ENCODE results near the gene RHBDD3. TPM values are rescaled to one million over a fixed set of nuclear protein-coding genes. Genes with fewer than 3 reads are reported as not detected.
A peak's percentile ranks its signal among the peaks of the same experiment; 100 is the strongest.

RHBDD3 gene
- total RNA-seq, 2 donors from 2014 or later: 23.9 to 36.7 TPM

DNA sequence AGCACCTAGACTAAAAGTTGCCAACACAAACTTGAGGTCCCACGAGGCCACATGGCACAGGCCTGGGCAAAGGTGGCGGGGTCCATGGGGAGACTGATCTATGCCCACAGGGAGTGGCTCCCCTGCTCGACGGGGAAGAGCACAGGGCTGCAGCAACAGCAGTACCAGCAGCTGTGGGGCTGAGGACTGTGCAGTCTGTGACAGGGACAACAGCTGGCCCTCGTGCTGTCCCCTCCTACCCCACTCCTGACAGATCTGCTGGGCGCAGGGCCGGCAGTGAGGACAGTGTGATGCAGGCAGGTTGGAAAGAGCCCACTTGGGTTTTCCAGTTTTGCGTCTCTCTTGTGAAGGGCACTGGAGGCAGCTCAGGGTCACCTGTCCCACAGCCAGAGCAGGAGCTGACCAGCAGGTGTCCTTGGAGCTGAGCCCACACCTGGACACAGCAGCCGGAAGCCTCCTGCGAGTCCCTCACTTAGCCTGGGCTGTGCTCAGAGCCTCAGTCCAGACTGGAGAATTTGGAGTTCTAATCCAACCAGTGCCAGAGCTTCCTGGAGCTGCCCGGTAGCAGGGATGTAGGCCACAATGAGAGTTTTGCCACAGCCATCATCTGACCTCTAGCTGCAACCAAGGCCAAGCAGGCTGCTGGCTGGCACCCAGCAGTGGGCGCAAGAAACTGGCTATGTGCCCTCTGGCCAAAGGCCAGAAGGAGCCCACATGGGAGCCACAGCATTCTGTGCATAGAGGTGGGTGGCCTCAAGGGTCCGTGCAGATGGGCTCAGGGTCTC lies 35.1 kb upstream of the RHBDD3 start:
- TF ChIP-seq, protein P1, sequence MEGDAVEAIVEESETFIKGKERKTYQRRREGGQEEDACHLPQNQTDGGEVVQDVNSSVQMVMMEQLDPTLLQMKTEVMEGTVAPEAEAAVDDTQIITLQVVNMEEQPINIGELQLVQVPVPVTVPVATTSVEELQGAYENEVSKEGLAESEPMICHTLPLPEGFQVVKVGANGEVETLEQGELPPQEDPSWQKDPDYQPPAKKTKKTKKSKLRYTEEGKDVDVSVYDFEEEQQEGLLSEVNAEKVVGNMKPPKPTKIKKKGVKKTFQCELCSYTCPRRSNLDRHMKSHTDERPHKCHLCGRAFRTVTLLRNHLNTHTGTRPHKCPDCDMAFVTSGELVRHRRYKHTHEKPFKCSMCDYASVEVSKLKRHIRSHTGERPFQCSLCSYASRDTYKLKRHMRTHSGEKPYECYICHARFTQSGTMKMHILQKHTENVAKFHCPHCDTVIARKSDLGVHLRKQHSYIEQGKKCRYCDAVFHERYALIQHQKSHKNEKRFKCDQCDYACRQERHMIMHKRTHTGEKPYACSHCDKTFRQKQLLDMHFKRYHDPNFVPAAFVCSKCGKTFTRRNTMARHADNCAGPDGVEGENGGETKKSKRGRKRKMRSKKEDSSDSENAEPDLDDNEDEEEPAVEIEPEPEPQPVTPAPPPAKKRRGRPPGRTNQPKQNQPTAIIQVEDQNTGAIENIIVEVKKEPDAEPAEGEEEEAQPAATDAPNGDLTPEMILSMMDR (IDR thresholded peaks at IDR 0.05): no peak
- H3K27me3 ChIP-seq (replicated peaks; ENCODE audit: insufficient read depth): no peaks in the 10 kb centered on the region
- H3K9me3 ChIP-seq: no peaks in the 10 kb centered on the region
- no peak overlapping the region for H3K4me3 ChIP-seq
- peaks cover 25% of the 10 kb centered on the region for H3K36me3 ChIP-seq
- DNase-seq (ENCODE audit: low spot score) (no peak), ATAC-seq (ENCODE audit: insufficient number of reproducible peaks, low FRiP score, low read depth) (no peak)
- H3K4me1 ChIP-seq (ENCODE audit: control insufficient read depth in 1 of 2, low read depth in 2 of 2): peaks cover 6 to 24% of the 10 kb centered on the region in 2 donors
- H3K27ac ChIP-seq: peak overlapping the region in 1 of 2 donors; percentile 34

DNA sequence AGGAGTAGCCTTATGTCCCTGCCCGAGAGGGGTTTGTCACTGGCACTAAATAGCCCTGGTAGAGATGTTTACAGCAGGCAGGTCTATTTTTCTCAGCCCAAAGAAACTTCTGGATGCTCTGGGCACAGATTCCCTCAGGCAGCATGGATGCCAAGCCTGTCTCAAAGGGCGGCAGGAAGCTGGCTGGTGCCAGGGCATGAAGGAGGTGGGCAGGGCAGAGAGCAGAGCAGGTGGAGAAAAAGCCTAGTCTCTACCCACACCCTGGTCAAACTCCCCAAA lies 34.6 kb upstream of the RHBDD3 start:
- DNase-seq (ENCODE audit: low spot score): no peak
- peaks cover 31% of the 10 kb centered on the region for H3K36me3 ChIP-seq
- no peaks in the 10 kb centered on the region for H3K27me3 ChIP-seq (replicated peaks; ENCODE audit: insufficient read depth)
- H3K4me1 ChIP-seq (ENCODE audit: control insufficient read depth in 1 of 2, low read depth in 2 of 2): peaks cover under 1 to 18% of the 10 kb centered on the region in 2 donors
- ATAC-seq (ENCODE audit: insufficient number of reproducible peaks, low FRiP score, low read depth): no peak
- TF ChIP-seq, protein P1 (IDR thresholded peaks at IDR 0.05): no peak
- H3K4me3 ChIP-seq: no peak overlapping the region
- no peaks in the 10 kb centered on the region for H3K9me3 ChIP-seq
- H3K27ac ChIP-seq: peak overlapping the region in 1 of 2 donors; percentile 19

DNA sequence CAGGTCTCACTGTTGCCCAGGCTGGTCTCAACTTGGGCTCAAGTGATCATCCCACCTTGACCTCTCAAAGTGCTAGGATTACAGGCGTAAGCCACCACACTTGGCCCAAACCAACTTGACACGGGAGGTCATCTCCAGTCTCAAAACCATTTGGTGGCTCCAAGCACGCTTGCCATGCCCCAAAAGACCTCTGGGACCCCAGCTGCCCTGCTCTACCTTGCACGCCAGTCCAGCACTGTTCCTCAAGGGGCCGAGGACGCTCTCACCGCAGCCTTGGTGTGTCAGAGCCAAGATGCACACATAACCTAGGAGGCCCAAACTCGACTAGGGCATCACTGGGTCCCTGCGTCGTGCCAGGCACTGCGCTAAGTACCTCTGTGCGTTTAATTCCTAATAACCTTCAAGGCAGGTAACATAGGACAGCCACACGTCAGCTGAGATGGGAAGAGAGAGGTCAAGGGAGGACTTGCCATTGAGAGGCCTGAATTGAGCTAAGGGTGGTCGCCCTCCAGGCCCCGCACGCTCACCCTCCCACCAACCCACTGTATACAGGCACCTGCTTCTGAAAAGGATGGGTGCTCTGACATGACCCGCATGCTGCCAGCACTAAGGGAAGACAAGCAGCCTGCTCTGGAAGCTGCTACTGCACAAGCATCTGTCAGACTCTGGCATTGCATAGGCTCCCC lies 34.1 kb upstream of the RHBDD3 start:
- no peak overlapping the region for H3K4me3 ChIP-seq
- peaks cover 36% of the 10 kb centered on the region for H3K36me3 ChIP-seq
- no peak for DNase-seq (ENCODE audit: low spot score)
- H3K27me3 ChIP-seq (replicated peaks; ENCODE audit: insufficient read depth): no peaks in the 10 kb centered on the region
- TF ChIP-seq, protein P1 (IDR thresholded peaks at IDR 0.05): no peak
- no peaks in the 10 kb centered on the region for H3K9me3 ChIP-seq
- no peak for ATAC-seq (ENCODE audit: insufficient number of reproducible peaks, low FRiP score, low read depth)
- peaks cover 0 to 18% of the 10 kb centered on the region in 2 donors for H3K4me1 ChIP-seq (ENCODE audit: control insufficient read depth in 1 of 2, low read depth in 2 of 2)
- H3K27ac ChIP-seq: peak overlapping the region in 1 of 2 donors; percentile 19

DNA sequence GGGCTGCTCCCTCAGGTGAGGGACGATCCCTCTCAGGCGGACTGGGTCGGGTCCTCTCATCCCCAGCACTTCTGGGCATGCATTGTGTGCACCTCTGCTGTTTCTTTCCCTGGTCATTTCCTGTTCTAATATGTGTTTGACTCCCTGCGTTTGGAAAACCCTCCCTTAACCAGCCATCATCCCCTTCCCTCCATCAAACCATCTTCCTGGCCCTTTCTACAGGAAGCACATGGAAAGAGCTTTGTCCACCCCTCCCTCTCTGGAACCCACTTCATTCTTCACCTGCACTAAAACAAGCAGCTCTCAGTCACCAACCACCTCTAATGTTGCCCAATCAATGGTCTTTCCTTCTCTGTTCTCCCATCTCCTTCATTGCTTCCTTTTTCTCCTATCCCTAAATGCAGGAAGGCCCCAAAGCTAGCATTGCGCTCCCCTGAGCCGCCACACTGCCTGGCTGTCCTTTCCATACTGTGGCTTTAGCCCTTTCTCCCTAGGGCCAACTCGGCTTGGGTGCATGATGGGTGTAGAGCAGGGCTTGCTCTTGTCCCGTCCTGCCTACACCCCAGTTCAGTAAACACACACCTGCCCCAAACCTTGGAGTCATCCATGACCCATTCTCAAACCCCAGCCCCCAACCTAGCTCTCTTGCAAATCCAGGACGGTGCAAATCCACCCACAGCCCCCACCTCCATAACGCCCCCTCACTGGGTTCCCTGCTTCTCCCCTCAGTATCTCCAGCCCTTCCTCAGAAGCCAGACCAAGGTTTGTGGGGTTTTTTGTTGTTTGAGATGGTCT lies 33.2 kb upstream of the RHBDD3 start:
- Histone ChIP-seq H3K36me3 (peaks cover 44% of the 10 kb centered on the region), H3K27ac (no peak overlapping the region), H3K4me3 (no peak overlapping the region), H3K27me3 (replicated peaks; ENCODE audit: insufficient read depth) (no peaks in the 10 kb centered on the region), H3K9me3 (no peaks in the 10 kb centered on the region), H3K4me1 (ENCODE audit: control insufficient read depth in 1 of 2, low read depth in 2 of 2) (peaks cover 0 to 18% of the 10 kb centered on the region in 2 donors)
- TF ChIP-seq, protein P1 (IDR thresholded peaks at IDR 0.05): no peak
- ATAC-seq (ENCODE audit: insufficient number of reproducible peaks, low FRiP score, low read depth) (no peak), DNase-seq (ENCODE audit: low spot score) (no peak)

DNA sequence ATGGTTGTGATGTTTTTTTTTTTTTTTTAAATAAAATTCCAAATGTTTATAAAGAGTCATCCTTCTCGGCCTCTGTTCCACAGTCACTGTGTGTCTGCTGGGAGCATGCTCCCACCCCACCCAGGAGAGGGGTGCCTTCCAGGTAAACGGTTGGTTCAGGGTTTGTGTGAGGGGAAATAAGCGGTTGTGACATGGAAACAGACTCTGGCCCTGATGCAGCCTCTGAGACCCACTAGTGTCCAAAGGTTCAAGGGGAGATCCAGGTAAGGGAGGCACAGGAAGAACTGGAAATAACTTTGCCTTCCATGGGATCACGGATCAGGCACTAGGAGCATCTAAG lies 32.7 kb upstream of the RHBDD3 start:
- Histone ChIP-seq H3K36me3 (peaks cover 50% of the 10 kb centered on the region), H3K27ac (no peak overlapping the region), H3K27me3 (replicated peaks; ENCODE audit: insufficient read depth) (no peaks in the 10 kb centered on the region), H3K9me3 (no peaks in the 10 kb centered on the region), H3K4me1 (ENCODE audit: control insufficient read depth in 1 of 2, low read depth in 2 of 2) (peaks cover 0 to 18% of the 10 kb centered on the region in 2 donors), H3K4me3 (no peak overlapping the region)
- TF ChIP-seq, protein P1 (IDR thresholded peaks at IDR 0.05): no peak
- DNase-seq (ENCODE audit: low spot score) (no peak), ATAC-seq (ENCODE audit: insufficient number of reproducible peaks, low FRiP score, low read depth) (no peak)

Data from thoracic aorta (tissue), 2 donors.